Measurements from ENCODE around the gene IL17B. TPM values are rescaled to one million over a fixed set of nuclear protein-coding genes. Genes with fewer than 3 reads are reported as not detected.
A peak's percentile ranks its signal among the peaks of the same experiment; 100 is the strongest.

Gene IL17B
- total and polyA plus RNA-seq, 2 of the 13 experiments (the other 11 are each of a cell fraction or from before 2014, with no cell fraction given): 0.29 to 2.6 TPM

DNA sequence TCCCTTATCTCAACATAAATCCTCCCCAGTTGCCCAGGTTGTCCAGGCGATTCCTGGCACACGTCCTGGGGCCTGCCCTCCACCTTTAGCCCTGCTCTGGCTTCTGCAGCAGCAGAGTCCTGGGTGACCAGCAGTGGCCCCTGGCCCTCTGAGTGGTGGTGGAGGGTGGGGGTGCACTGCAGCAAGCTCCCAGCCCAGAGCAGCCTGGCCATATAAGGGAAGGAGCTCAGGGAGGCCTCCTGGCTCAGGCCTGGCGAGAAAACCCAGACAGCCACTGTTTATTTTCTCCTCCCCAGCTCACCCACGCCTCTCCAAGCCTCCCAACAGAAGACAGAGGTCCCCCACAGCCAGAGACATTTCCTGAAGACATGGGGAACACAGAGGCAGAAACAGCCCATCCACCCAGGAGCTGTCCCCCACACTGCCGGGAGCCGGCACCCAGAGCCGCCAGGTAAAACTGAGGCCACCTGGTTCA is 44.7 kb upstream of the IL17B start:
- Histone ChIP-seq H4K20me1 (ENCODE audit: insufficient read depth, low read length) (no peaks in the 10 kb centered on the region), H3K4me3 (replicated peaks in 1 of 3; ENCODE audit: insufficient read depth in 1 of 3, low read depth in 2 of 3, low read length in 3 of 3) (peak overlapping the region; percentile 53 to 69 (median 54)), H2AFZ (ENCODE audit: low read length) (no peak overlapping the region), H3K79me2 (ENCODE audit: insufficient read depth, low read length) (no peaks in the 10 kb centered on the region), H3K9me3 (ENCODE audit: low read length) (no peaks in the 10 kb centered on the region), H3K27ac (ENCODE audit: extremely low read length, insufficient read depth, low read length) (peak overlapping the region; percentile 68), H3K27me3 (ENCODE audit: control insufficient read depth in 1 of 2, insufficient read depth in 2 of 2, low read length in 2 of 2) (no peaks in the 10 kb centered on the region), H3K9ac (ENCODE audit: insufficient read depth, low read depth, low read length) (peak overlapping the region; percentile 69; the same call in 1 of the 2 replicates), H3K4me1 (ENCODE audit: insufficient read depth, low read length) (peaks cover 76% of the 10 kb centered on the region), H3K4me2 (ENCODE audit: low read depth, low read length) (peak overlapping the region; percentile 89), H3K36me3 (replicated peaks in 1 of 2; ENCODE audit: control insufficient read depth in 1 of 2, insufficient read depth in 2 of 2, low read length in 2 of 2) (no peaks in the 10 kb centered on the region)
- intact Hi-C loops (cut with micrococcal nuclease; ENCODE audit: unreplicated experiment) (no loop called here), in situ Hi-C loops (cut with HindIII; ENCODE audit: extremely low pct_ligation_motif_present, low pct_unique_long_range_greater_than_20kb) (no loop called here)
- ChIA-PET POLR2A (interaction anchor here (1.0 to 1.6 kb wide), 3 partner anchors 56 to 128 kb away, joined by 3 to 6 read pairs (median 3); partner anchors contain the start of gene CSNK1A1), CTCF (ENCODE audit: low intra/inter-chr PET ratio, low total read pairs) (no interaction called here)
- FAIRE-seq: peak; percentile 34
- no TSS peak for BruUV-seq (replicated peaks)
- WGBS (ENCODE audit: low lambda C conversion rate): 5% methylated on average over 4 of the region's 7 CpGs
- DNase-seq (ENCODE audit: low spot score): peak; percentile 47
- ATAC-seq: peak; percentile 80
- no peak for TF ChIP-seq NR2C2 (CRISPR knock-in tag; IDR thresholded peaks at IDR 0.05; ENCODE audit: borderline replicate concordance)
- TF ChIP-seq ZSCAN20 (CRISPR knock-in tag; IDR thresholded peaks at IDR 0.05; ENCODE audit: borderline replicate concordance): no peak
- TF ChIP-seq ZNF263 (CRISPR knock-in tag; IDR thresholded peaks at IDR 0.05): peak; percentile 72; the same call in 1 of the 2 replicates
- no peak for TF ChIP-seq PCBP1 (IDR thresholded peaks at IDR 0.05; ENCODE audit: borderline replicate concordance, low read depth, low read length)
- TF ChIP-seq ZNF335 (CRISPR knock-in tag; IDR thresholded peaks at IDR 0.05): no peak
- TF ChIP-seq ZNF569 (CRISPR knock-in tag; IDR thresholded peaks at IDR 0.05; ENCODE audit: borderline replicate concordance): no peak
- TF ChIP-seq, protein P1, sequence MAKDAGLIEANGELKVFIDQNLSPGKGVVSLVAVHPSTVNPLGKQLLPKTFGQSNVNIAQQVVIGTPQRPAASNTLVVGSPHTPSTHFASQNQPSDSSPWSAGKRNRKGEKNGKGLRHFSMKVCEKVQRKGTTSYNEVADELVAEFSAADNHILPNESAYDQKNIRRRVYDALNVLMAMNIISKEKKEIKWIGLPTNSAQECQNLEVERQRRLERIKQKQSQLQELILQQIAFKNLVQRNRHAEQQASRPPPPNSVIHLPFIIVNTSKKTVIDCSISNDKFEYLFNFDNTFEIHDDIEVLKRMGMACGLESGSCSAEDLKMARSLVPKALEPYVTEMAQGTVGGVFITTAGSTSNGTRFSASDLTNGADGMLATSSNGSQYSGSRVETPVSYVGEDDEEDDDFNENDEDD (CRISPR knock-in tag; IDR thresholded peaks at IDR 0.05; ENCODE audit: borderline replicate concordance): no peak
- no peak for TF ChIP-seq ZNF547 (CRISPR knock-in tag; IDR thresholded peaks at IDR 0.05)
- no peak for TF ChIP-seq SMAD1 (CRISPR knock-in tag; IDR thresholded peaks at IDR 0.05; ENCODE audit: borderline replicate concordance, low read depth)
- TF ChIP-seq, protein P2, sequence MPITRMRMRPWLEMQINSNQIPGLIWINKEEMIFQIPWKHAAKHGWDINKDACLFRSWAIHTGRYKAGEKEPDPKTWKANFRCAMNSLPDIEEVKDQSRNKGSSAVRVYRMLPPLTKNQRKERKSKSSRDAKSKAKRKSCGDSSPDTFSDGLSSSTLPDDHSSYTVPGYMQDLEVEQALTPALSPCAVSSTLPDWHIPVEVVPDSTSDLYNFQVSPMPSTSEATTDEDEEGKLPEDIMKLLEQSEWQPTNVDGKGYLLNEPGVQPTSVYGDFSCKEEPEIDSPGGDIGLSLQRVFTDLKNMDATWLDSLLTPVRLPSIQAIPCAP (CRISPR knock-in tag; IDR thresholded peaks at IDR 0.05; ENCODE audit: low read depth): no peak
- TF ChIP-seq KDM5B (CRISPR knock-in tag; IDR thresholded peaks at IDR 0.05; ENCODE audit: borderline replicate concordance): no peak
- TF ChIP-seq SETDB1 (CRISPR knock-in tag; IDR thresholded peaks at IDR 0.05; ENCODE audit: borderline replicate concordance): no peak
- no peak for TF ChIP-seq HOXA5 (CRISPR knock-in tag; IDR thresholded peaks at IDR 0.05)
- TF ChIP-seq MEIS1 (CRISPR knock-in tag; IDR thresholded peaks at IDR 0.05; ENCODE audit: borderline replicate concordance): no peak
- TF ChIP-seq HNF4G (IDR thresholded peaks at IDR 0.05; ENCODE audit: borderline replicate concordance, low read depth, low read length): no peak
- no peak for TF ChIP-seq HNF4G (CRISPR knock-in tag; IDR thresholded peaks at IDR 0.05; ENCODE audit: borderline replicate concordance, low read depth)
- TF ChIP-seq ZNF768 (CRISPR knock-in tag; IDR thresholded peaks at IDR 0.05): peak; percentile 49; the same call in 1 of the 2 replicates
- TF ChIP-seq ETV5 (CRISPR knock-in tag; IDR thresholded peaks at IDR 0.05; ENCODE audit: borderline replicate concordance): no peak
- TF ChIP-seq, protein P3, sequence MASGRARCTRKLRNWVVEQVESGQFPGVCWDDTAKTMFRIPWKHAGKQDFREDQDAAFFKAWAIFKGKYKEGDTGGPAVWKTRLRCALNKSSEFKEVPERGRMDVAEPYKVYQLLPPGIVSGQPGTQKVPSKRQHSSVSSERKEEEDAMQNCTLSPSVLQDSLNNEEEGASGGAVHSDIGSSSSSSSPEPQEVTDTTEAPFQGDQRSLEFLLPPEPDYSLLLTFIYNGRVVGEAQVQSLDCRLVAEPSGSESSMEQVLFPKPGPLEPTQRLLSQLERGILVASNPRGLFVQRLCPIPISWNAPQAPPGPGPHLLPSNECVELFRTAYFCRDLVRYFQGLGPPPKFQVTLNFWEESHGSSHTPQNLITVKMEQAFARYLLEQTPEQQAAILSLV (CRISPR knock-in tag; IDR thresholded peaks at IDR 0.05; ENCODE audit: borderline replicate concordance): no peak
- TF ChIP-seq ZNF776 (CRISPR knock-in tag; IDR thresholded peaks at IDR 0.05): no peak
- TF ChIP-seq TBX2 (CRISPR knock-in tag; IDR thresholded peaks at IDR 0.05; ENCODE audit: borderline replicate concordance): no peak
- TF ChIP-seq HDAC2 (CRISPR knock-in tag; IDR thresholded peaks at IDR 0.05): no peak
- TF ChIP-seq ZNF496 (CRISPR knock-in tag; IDR thresholded peaks at IDR 0.05; ENCODE audit: insufficient replicate concordance): no peak
